Lower leg skin (tissue), 3 donors: ENCODE results near the gene DBH.

Experiments used
- CTCF ChIP-seq, 3 donors: fragments of 450-650 bp; IDR thresholded peaks; one replicate each; pipeline ENCODE4 v1.5.1; 2016; ENCODE audit warnings: antibody characterized with exemption in 3 of 3, mild to moderate bottlenecking in 3 of 3, moderate library complexity in 2 of 3
- POLR2A ChIP-seq, 2 donors: fragments of 450-650 bp; IDR thresholded peaks; one replicate each; pipeline ENCODE4 v1.6.1; 2016 to 2017; ENCODE audit warnings: antibody characterized with exemption in 2 of 2, mild to moderate bottlenecking in 1 of 2, moderate library complexity in 1 of 2

- no peak for TF ChIP-seq CTCF (IDR thresholded peaks at IDR 0.05)
- no peak for TF ChIP-seq POLR2A (IDR thresholded peaks at IDR 0.05)
These were observed 7.2 kb downstream of the DBH start for GRCh38 chr9:133643362-133643755.
